Panc1 (cell line): ENCODE data around the gene ADA.

Source experiments
- CTCF ChIP-seq: fragments of 450-650 bp; IDR thresholded peaks from 2 replicates; pipeline ENCODE4 v1.5.1; 2017; ENCODE audit warnings: mild to moderate bottlenecking
- POLR2AphosphoS5 ChIP-seq: IDR thresholded peaks from 2 replicates; pipeline ENCODE4 v1.6.1; 2012; ENCODE audit warnings: mild to moderate bottlenecking, low read depth, low read length, moderate library complexity
- REST ChIP-seq, 2 experiments: IDR thresholded peaks; 2 replicates each; pipeline ENCODE4 v1.6.1; 2011 to 2012; ENCODE audit warnings: low read depth in 2 of 2, control low read depth in 1 of 2, low read length in 1 of 2, mild to moderate bottlenecking in 1 of 2, moderate library complexity in 1 of 2; ENCODE audit not compliant: insufficient read depth in 1 of 2
- SIN3A ChIP-seq: IDR thresholded peaks from 2 replicates; pipeline ENCODE4 v1.6.1; 2012; ENCODE audit warnings: low read depth, mild to moderate bottlenecking, low read length, moderate library complexity, borderline replicate concordance; ENCODE audit not compliant: insufficient read depth
- TCF7L2 ChIP-seq: IDR thresholded peaks from 2 replicates; pipeline ENCODE4 v1.6.1; 2011; ENCODE audit warnings: mild to moderate bottlenecking, low read depth, low read length, inconsistent platforms

GRCh38 chr20:44678990-44679611, 27.6 kb upstream of the ADA start:
- no peak for TF ChIP-seq CTCF
- no peak for TF ChIP-seq REST (IDR thresholded peaks at IDR 0.05; ENCODE audit: insufficient read depth in 1 of 2, low read depth in 2 of 2, low read length in 1 of 2)
- no peak for TF ChIP-seq POLR2AphosphoS5
- no peak for TF ChIP-seq SIN3A
- no peak for TF ChIP-seq TCF7L2
